ENCODE measurements around the gene NRG2.

NRG2 gene

DNA sequence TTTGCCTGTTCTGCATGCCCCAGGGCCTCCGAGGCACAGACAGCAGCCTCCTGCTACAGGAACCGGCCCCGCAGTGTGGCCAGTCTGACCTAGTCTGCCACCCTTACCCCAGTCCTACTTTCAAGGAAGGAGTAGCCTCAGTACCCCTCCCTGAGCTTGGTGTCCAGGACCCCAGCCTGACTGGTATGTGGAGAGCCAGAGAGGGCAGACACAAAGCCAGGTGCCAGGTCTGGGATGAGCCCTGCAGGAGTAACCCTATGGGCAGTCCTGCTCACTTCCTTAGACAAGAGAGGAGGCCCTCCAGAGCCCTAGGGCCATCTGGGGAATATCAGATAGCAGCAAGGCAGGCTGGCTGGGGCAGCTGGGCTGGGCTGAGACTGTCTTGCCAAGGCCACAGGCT is 67.8 kb downstream of the NRG2 start:
- no peak for DNase-seq (ENCODE audit: low read depth in 2 of 3, low spot score in 1 of 3)

DNA sequence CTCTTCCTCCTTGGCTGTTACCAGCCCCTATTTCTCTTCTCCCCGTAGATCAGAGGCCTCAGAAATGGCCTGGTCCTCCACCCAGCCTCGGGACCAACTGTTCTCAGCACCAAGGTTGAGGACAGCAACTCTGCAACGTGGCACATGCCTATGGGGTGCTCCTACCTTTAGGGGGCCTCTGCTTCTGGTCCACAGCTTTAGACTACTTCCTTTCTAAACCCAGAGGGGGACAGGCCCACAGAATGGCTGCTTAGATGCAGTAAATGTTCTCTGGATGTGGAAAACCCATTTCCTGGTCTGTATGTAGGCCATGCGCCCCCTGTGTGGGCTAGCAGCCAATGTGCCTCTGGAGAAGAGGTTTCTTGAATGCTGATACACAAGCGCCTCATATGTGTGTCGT is 68.4 kb downstream of the NRG2 start:
- DNase-seq (ENCODE audit: low read depth in 2 of 3, low spot score in 1 of 3), result no peak

DNA sequence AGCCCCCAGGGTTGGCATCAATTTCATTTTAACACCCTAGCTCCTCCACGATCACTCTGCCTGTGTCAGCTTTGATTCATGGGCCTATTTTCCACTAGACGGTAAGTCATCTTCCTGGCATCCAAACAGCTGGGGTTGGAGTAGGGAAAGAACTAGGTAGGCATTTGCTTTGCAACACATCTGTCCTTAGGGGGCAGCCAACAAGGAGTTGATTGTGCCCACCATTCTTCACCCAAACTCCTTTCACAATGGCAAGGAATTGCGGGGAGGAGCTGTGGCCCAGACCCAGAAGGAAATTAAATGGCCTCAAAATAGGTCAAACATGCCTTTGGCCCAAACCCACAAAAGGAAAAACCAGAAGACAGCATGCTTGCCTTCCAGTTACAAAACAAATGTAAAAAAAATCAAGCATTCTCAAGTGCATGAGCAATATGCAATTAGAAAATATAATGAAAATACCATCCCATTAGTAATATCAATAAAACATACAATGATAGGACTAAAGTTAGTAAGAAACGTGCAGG is 71.8 kb downstream of the NRG2 start:
- DNase-seq (ENCODE audit: low read depth in 2 of 3, low spot score in 1 of 3), result no peak

DNA sequence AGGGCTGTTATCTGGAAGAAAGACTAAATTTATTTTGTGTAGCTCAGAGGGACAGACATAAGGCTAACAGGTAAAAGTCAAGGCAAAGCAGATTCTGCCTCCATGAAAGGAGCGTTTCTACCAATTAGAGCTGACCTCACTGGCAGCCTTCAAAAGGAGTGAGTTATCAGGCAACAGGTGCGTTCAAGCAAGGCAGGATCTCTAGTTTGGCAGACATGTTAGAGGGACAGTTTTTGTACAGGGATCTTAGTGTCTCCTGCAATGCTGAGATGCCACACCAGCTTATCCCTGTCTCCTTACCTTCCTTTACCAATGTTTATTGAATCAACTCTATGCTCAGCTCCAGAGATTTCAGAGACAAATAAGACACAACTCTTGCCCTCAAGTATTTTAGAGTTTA is 73.8 kb downstream of the NRG2 start:
- DNase-seq (ENCODE audit: low read depth in 2 of 3, low spot score in 1 of 3), result no peak

DNA sequence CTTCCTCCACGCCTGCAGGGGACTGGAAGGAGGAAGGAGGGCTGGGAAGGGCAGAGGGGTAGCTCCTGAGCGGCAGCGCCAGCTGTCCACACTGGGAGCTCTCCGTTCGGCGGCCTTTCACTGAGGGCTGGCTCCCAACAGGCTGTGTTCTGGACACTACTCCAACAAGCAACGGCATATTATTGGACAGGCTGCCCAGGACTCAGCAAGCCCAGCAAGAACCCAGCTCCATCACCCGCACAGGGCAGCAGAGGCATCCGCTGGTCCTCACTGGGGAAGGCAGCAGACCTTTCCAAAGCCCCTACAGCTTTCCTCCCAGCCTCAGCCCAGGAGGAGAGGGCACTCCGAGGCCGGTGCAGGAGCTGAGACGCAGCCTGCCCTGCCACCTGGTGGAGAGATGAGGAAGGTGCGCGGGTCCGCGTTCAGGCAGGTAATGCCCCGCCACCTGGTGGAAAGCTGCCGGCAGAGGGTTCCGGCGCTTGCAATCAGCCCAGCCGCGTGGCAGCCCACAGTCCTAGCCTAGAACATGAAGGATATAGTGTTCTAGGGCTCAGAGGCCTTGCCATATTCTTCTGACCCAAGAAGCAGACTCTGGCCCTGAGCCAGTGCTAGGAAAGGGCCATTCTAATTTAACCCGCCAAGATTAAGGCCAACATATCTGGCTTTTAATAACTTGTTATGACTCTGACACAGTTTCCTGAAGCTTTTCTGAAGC is 74.4 kb downstream of the NRG2 start:
- peak; percentile 83 to 95 (median 85) for DNase-seq (ENCODE audit: low read depth in 2 of 3, low spot score in 1 of 3)

DNA sequence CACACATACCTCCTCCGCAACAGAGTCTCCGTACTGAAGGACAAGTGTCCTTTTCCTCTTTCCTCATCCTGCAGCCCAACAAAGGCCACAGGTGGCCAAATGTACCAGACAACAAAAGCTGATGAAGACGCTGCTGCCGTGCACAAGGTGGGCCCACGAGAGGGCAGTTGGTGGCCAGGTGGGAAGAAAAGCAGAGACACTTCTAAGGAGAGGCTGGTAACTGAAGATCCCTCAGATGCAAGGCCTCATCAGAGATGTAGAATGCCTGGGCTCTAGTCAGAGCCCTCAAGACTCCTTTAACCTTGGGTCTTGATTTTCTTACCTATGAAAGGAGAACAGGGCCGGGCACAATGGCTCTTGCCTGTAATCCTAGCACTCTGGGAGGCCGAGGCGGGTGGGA is 75.7 kb downstream of the NRG2 start:
- DNase-seq (ENCODE audit: low read depth in 2 of 3, low spot score in 1 of 3), result no peak

DNA sequence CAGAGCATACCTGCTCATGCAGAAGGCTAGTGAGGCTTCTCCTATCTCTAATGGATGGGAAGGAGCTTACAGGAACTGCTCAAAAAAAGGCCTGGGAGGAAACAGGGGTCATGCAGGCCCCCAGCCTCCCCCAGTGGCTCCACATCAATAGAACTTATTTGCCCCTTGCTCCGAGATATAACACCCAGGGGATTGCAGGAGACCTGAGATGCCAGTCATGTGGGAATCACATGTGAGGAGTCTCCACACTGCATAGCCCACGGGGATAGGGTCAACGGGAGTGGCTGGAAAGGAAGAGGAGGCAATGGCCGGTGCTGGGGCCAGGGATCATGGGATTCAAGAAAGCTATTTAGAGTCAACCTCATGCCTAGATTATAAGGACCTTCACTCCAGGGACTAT is 76.2 kb downstream of the NRG2 start:
- DNase-seq (ENCODE audit: low read depth in 2 of 3, low spot score in 1 of 3), result no peak

DNA sequence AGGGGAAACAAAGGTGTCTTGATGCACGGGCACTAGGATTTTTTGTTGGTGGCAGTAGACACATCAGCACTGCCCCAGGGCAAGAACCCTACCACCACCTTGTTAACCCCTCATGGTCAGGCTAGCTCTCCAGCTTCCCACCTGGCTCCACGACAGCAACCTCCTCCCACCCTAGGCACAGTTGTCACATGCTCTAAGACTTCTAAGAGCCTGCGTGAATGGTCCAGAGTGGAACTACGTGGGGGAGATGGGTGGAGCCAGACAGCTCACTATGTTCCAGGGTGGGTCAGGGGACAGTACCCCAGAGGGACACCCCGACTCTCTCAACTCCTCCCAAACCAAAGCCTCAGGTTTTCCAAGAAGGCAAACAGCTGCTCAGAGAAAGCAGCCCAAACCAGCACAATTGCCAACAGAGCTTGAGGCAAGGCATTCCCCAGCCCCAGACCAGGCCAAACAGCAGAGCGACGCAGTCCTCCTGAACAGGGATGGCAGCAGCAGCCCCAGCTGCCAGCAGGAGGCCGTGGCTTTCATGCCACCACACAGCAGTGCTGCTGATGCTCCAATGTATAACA is 78.0 kb downstream of the NRG2 start:
- no peak for DNase-seq (ENCODE audit: low read depth in 2 of 3, low spot score in 1 of 3)

DNA sequence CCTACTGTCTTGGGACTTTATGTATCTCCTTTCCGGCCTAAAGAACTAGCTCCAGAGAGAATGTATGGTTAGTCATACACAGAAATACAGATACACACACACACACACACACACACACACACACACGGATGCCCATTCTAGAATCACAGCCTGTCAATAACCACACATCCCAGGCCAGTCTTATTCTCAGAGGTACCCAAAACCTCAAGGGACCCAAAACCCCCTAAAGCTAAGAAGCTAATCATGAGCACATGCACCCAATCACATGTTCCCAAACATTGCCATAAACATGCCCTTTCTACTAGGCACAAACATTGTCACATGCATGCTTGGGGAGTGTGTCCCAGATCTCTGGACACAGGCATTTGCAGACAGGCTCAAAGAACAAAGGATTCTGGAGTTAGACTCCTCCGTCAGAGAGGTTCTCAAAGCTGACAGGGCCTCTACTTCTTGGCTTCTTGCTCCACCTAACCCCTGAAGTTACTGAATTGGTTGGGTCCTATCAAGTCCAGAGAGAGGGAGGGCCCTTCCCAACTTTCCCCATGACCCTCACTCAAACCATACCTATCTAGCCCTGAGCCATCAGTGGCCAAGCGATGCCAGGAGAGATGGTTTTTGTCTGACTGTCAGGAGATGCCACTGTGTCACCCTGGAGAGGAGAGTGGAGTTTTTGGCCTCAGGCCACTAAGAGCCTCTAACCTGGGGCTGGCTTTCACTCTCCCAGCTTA is 78.7 kb downstream of the NRG2 start:
- no peak for DNase-seq (ENCODE audit: low read depth in 2 of 3, low spot score in 1 of 3)

DNA sequence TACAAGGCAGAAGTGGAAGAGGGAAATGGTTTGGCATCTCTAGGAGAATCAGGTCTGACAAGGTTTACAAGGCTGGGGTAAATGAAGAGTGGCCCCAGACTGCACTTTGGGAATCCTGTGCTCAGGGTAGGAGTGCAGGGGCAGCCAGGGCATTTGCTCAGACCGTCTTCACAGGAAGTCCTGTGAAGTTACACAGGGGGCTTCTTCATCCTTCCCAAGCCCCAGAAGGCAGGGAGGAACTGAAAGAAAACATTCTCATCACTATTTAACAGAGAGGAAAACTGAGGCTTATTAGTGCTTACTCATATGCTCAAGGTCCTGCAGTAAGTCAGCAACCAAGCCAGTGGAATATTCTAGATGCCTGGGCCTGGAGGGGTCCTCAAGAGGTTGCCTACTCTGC is 80.7 kb downstream of the NRG2 start:
- DNase-seq (ENCODE audit: low read depth in 2 of 3, low spot score in 1 of 3), result no peak

DNA sequence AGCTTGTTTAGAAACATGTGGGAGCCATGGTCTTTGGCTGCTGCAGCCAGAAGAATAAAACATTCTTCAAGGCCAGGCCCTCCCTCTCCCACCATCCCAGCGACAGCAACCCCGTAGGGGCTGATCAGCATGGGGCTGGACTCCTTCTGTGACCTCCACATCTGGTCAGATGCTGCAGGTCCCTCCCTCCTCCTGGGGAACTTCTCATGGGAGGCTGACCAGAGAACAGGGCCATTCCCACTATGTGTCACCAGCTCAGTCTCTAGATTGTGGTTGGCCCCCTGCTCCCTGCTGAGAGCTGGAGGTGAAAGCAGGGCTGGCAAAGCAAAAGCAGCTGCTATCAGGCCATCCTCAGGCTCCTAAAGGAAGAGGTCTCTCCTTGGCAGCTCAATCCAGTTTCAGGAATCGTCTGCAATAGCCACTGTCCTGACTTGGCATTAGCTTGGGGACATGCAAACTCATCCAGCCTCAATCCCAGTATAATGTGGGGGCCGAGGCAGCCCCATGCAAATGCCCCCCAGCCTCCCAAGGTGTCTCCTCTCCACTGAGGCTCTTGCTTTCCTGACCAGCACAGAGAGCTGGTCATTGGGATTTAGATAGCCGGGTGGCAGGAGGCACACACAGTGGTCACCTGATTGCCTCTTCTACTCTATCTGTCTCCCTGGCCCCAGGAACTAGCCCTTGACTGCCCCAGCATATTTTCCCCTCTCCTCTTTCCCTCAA is 81.5 kb downstream of the NRG2 start:
- DNase-seq (ENCODE audit: low read depth in 2 of 3, low spot score in 1 of 3), result no peak

DNA sequence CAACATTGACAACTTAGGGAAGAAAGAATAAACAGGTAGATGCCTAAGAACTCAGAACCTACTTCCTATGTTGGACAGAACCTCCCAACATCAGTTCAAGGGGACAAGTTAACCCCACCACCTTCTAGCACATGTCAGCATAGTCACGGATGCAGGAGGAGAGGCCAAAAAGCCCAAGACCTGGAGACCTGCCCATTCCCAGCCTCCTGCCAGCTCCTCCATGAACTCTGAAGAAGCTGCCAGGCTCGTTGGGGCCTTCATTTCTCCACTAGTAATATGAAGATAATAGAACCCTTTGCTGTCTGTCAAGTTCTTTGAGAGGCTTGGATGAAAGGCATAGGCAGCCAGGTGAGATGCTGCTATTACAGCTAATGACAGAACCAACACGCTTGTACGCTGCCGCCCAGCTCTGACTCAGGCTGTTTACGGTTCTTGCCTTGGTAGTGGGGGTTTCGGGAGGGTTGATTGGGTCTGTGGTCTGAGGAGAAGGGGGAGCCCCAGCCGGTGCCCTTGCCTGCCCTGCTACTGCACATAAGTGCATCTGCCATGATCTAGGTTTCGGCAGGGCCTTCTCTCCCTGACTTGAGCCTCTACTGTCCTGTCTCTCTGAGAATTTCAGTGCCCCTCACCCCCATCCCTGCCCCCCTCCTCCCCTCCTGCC is 82.2 kb downstream of the NRG2 start:
- DNase-seq (ENCODE audit: low read depth in 2 of 3, low spot score in 1 of 3), result no peak

DNA sequence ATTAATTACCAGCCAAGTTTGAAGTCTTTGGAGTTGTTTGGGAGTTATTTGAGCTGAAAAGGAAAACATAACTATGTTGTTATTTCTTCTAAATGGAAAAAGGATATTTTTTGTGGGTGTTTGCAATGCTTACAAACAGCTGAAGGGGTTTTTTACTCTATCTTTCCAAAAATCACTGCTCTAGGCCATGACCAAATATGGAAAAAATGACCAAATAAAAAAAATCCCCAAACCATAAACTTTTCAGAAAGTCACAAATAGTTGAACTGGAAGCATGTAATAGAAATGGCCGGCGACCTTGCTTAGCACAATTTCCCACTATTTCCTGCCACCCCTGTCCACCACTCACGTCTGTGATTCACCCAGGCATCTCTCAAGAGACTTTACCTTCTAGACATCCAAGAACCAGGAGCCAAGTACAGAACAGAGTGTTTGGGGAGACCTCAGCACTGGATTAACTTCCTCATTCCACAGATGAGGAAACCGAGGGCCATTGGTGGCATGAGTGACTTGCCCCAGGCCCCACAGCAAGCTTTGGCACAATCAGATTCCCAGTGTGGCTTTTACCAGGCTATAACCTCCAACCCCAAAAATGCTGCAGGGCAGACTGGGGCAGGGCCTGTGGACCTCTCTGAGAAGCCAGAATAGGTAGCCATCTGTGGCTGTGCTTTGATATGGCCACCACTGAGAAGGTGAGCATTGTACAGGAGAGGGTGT is 84.5 kb downstream of the NRG2 start:
- no peak for DNase-seq (ENCODE audit: low read depth in 2 of 3, low spot score in 1 of 3)

DNA sequence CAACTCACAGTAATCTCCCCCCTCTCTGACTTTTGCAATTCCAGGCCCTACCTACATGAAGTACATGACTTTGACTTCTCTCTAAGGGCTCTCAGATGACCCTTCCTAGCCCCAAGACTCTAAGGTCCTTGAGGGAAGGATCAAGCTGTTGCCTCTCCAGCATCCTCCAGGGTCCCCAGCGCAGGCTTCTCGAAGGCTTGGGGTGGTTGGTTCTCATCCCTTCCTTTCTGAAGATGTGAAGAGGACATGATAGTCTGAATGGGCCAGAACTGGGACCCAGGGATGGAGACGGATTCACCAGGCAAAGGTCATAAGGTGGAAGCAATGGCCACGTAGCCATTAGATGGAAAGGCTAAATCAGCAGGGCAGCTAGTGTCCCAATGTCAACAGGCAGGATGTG is 86.8 kb downstream of the NRG2 start:
- DNase-seq (ENCODE audit: low read depth in 2 of 3, low spot score in 1 of 3), result no peak

DNA sequence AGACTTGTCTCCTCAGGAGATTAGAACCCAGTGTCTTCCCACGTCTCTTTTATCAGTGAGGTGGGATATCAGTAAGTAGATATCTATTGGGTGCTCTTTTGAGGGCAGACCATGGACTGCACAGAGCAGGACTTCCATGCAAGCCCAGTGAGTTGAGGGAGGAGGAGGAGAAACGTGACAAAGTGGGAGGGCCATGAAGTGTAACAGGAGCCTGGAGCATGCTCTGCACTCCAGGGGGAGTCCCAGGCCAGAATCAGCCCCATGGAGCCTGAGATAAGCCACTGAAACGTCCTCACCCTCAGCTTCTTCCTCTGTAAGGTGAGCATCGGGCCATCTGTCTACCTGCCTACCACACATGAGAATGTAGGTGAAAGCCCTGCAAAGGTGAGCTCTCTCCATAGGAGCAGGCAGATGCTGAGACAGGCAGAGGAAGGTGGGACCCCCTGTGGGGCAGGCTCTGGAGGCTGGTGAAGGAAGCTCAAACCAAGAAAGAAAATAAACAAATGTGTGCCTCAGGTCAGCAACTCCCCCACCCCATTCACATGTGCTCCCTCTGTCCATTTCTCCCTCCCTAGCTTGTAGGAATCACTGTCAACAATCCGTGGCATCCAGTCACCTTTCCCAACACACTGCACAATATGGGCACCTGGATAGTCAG is 87.4 kb downstream of the NRG2 start:
- no peak for DNase-seq (ENCODE audit: low read depth in 2 of 3, low spot score in 1 of 3)

DNA sequence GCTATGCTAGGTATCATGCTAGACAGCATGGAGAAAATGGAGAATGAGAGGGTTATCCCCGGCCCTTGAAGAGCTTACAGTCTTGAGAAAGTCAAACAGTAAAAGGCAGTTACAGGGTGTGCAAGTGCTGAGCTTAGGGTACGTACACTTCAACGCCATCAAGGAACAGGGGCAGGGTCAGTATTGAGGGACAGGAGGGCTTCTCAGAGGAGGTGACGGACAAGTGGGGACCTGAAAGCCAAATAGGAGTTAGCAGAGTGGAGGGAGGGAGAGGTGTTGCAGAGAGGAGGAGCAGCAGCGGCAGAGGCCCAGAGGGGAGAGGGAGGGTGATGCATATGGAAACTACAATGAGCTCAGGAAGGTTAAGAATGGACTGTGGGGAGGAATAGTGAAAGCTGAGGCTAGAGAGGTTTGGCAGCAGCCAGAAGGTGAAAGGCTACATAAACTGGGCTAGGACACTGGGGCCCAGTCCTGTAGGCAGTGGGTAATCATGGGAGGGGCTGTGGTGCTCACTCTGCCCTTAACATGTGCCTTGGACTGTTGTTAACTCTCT is 88.0 kb downstream of the NRG2 start:
- DNase-seq (ENCODE audit: low read depth in 2 of 3, low spot score in 1 of 3), result no peak

DNA sequence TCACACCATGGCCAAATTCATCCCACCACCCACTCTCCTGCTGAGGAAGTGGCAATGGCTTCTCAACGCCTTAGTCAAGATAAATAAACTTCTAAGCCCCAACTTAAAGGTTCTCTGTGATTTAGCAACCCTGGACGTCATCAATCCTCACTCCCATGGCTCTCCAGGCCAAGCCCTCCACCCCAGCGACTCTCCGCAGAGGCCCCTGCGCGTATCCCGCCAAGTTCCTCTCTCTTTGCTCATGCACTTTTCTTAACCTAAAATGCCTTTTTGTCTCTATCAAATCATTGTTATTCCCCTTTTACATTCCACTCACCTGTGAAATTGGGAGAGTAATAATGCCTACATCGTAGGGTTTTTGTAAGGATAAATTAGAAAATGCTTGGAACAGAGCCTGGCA is 88.6 kb downstream of the NRG2 start:
- DNase-seq (ENCODE audit: low read depth in 2 of 3, low spot score in 1 of 3), result no peak

DNA sequence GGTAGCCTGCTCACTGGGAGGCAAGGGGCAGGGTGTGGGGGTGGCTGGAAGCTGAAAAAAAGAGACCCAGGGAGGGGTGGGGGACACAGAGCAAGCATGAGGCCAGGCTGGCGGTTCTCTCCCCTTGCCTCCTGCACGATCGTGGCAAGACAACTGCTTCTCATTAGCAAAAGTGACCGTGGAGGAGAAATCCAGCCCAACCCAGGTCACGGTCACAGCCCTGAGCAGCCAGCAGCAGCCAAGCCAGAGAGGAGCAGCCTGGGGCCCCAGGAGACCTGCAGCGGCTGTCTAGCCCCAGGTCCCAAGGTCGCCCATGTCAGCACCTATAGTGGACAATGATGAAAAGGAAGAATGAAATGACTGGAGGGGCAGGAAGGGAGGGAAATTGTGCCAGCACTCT is 89.1 kb downstream of the NRG2 start:
- DNase-seq (ENCODE audit: low read depth in 2 of 3, low spot score in 1 of 3), result no peak

DNA sequence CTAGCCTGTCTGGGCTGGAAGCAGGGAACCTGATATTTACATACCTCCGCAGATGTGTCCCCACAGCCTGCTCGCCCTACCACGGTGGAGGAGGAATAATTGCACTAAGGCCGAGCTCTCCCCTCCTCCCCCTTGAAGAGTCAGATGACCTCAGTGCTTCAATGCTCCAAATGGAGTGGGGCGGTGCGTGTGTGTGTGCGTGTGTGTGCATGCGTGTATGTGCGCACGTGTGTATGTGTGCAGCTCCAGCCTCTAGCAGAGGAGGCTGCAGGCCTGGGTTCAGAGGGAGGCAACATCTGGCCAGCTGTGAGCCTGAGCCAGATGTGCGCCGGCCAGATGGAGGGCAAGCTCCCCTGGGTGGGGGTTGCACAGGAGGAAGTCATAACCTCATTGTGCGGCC is 90.5 kb downstream of the NRG2 start:
- no peak for DNase-seq (ENCODE audit: low read depth in 2 of 3, low spot score in 1 of 3)

DNA sequence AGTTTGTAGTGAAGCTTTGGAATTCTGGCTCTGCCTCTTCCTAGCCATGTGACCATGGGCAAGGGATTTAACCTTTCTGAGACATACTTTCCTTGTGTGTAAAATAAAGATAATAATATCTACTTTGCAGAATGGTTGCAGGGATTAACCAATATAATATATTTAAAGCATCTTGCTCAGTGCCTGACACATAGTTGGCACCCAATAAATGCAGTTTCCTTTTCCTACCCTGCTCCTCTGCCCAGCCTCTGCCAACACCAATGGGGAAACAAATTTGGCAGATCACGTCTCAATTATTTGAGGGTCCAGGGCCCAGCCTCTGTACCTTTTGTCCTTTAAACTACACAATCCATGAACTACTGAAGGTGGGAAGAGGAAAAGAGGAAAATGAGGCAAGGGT is 91.1 kb downstream of the NRG2 start:
- DNase-seq (ENCODE audit: low read depth in 2 of 3, low spot score in 1 of 3), result no peak
